GM21717 (cell line): Measurements from ENCODE around the gene DDX56.

Experiments used
- ATAC-seq: cut with Tn5 transposase; IDR thresholded peaks from one replicate; pipeline ENCODE4 v1.9.1; 2021; ENCODE audit warnings: mild to moderate bottlenecking, moderate library complexity; ENCODE audit not compliant: unreplicated experiment

DDX56 gene

GRCh38 chr7:44537442-44537841, 36.3 kb downstream of the DDX56 start:
- ATAC-seq, result no peak

DNA sequence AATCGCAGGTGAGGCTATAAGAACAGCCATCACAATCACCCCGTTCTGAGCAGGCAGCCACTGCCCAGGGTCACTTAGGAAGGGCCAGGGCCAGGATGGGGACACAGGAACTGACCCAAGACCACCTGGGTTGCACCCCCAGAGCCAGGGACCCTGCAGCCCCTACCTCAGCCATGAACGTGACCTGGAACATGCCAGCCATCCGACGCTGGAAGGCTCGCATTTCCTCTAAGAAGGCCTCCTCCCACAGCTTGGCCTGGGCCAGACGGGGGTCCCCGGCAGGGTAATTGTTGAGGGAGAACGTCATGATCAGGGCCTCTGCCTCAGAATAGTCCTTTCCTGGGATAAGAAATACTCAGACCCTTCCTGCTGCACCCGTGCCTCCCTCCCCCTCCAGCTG, 37.6 kb downstream of the DDX56 start:
- ATAC-seq, result no peak

DNA sequence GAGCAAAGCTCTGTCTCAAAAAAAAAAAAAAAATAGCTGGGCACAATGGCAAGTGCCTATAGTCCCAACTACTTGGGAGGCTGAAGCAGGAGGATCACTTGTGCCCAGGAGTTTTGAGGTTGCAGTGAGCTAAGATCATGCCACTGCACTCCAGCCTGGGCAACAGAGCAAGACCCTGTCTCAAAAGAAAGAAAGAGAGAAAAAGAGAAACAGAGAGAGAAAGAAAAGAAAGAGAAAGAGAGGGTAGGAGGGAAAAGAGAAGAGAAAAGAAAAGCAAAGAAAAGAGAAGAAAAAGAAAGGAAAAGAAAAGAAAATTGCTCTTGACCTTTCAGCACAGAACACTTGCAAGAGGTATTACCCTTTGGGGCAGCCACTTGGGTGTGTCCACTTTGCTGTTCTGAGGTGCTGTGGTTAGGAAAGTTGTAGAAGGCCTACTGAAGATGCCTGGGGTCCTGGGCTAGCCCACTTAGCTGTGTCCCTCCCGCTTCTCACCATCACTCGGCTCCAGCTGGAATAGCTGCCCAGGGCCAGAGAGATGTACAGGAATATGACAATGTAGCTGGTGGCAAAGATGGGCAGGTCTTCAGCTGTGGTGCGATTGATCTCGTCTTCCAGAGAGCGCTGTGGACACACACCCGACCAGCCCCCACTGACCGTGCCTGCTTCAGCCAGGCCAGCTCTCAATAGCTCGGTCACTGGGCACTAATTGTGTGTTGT, 38.2 kb downstream of the DDX56 start:
- no peak for ATAC-seq

GRCh38 chr7:44534501-44534900, 39.2 kb downstream of the DDX56 start:
- no peak for ATAC-seq

DNA sequence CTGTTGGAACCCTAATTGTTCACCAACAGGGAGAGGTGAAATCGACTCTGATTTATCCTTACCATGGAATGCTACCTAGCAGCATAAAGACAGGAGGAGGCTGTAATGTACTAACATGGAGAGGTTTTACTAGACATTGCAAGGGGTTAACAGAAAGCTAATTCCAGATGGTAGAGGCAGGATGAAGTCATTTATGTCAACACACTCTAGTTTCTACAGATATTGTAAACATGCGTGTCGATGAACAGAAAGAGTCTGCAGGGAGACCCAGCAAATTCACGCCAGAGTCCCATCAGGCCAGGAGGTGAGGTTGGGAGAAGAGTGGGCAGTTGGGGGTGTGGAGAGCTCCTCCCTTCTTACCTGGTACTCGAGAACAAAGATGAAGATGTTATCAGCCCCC, 39.6 kb downstream of the DDX56 start:
- ATAC-seq, result no peak

GRCh38 chr7:44533301-44534055, 40.2 kb downstream of the DDX56 start:
- ATAC-seq, result no peak

DNA sequence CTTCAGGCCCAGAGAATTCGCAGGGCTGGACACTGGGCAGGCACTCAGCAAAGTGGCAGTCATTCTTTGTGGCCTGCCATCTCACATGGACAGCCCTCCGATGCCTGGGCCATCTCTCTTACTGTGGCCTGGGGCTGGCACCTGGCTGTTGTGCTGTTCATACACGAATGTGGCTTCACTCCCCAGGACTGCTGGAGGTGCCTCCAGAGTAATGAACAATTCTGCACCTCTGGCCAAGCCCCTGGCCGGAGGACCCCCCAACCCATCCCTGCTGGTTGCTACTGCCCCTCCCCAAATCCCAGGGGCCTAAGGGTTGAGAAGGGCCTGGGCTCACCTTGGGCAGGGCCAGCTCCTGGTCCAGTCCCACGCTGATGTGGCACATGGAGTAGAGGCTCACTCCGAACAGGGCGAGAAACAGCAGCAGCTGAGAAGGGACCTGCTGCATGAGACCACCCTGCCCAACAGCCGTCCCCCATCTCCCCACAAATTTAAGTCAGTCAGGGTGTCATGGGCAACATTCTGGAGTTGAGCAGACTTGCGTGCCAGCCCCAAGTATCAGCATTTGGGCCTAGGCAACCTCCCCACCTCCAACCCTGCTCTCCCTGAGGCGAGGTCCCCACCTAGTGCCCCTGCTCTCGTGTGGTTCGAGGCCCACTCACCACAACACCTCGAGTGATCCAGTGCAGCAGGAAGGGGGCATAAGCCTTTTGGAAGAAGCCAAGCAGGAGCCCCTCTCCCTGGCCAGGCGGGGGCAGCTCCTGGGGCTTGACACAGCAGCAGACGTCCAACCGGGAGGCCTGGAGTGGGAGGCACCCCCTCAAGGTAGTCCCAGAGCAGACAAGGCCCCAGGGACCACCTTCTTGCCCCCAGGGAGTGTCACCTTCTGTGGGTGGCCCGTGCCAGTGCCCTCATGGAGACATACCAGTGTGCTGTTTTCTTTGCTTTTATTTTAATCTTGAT, 42.0 kb downstream of the DDX56 start:
- no peak for ATAC-seq

- no peak for ATAC-seq
These were observed 42.7 kb downstream of the DDX56 start for GRCh38 chr7:44530990-44531389.

DNA sequence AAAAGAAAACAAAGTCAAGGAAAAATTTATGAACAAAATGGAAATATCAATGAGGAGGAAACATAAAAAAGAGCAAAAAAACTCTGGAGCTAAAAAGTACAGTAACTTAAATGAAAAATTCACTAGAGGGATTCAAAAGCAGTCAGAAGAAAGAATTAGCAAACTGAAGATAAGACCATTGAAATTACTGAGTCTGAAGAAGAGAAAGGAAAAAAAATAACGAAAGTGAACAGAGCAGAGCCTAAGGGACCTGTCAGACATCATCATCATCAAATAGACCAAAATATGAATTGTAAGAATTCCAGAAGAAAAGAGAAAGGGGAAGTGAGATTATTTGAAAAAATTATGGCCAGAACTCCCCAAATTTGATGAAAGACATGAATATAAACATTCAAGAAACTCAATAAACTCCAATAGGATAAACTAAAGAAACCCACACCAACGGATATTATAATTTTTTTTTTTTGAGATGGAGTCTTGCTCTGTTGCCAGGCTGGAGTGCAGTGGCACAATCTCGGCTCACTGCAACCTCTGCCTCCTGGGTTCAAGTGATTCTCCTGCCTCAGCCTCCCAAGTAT, 48.8 kb downstream of the DDX56 start:
- no peak for ATAC-seq

- no peak for ATAC-seq
These were observed 51.4 kb downstream of the DDX56 start for GRCh38 chr7:44522315-44522714.

GRCh38 chr7:44521347-44522095, 52.2 kb downstream of the DDX56 start:
- ATAC-seq, result no peak

DNA sequence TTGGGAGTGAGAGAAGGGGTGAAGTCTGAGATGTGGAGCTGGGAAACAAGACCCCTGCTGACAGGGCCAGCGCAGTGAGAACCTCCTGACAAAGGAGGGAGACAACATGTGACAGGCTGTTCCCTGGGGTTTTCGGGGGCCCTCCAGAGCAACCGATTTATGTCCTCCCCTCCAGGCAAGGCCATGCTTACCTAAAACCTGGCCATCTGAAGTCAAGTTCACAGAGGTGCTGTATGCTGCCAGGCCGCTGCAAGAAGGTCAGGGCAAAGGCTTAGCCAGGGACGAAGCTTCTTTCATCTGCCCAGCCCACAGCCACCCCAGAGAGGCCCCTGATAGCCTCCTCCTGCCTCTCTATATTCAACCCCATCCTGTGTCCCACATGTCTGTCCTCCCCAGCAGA, 53.1 kb downstream of the DDX56 start:
- no peak for ATAC-seq

DNA sequence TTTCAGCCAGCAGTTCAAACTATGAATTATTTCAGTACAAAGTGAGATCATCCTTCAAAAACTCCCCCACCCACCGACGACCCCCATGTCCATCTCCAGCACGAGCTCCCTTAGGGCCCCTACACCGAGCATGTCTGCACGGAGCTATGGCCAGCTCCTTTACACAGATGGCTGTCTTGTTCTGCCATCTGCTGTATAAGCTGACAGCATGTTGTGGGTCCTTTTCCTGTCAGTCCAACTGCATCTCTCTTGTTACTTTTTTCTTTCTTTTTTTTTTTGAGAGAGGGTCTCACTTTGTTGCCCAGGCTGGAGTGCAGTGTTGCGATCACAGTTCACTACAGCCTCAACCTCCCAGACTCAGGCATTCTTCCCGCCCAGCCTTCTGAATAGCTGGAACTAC, 54.2 kb downstream of the DDX56 start:
- no peak for ATAC-seq

- no peak for ATAC-seq
These were observed 54.9 kb downstream of the DDX56 start for GRCh38 chr7:44518761-44519160.

DNA sequence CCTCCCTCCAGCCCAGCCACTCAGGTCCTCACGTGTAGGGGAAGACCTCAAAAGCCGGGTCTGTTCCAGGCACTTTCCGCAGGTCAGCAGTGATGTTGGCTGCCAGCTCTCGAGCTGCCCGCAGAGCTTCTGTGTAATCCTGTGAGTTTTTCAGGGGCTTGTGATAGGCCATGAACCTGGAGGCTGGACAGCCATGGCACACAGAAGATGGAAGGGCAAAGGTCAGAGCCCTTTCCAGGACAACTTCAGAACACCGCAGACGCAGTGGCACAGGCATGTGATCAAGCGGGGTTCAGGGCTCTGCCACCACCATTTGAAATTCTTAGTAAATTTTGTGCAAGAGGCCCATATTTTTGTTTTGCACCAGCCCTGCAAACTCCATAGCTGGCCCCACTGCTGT, 56.5 kb downstream of the DDX56 start:
- no peak for ATAC-seq
